Vagina (tissue), 2 donors: ENCODE data around the gene MEGF10. TPM values are rescaled to one million over a fixed set of nuclear protein-coding genes. Genes with fewer than 3 reads are reported as not detected.

ENCODE experiments used
- DNase-seq, 2 donors: peaks; one replicate each; pipeline ENCODE4 v3.0.0-alpha.2; 2017; ENCODE audit errors: extremely low spot score in 2 of 2
- H3K27ac ChIP-seq: fragments of 200-600 bp; sonication (generic); one replicate; pipeline ENCODE4 v1.5.1; 2019
- H3K27me3 ChIP-seq: fragments of 200-600 bp; sonication (generic); one replicate; pipeline ENCODE4 v1.5.1; 2019
- H3K36me3 ChIP-seq, 2 donors: fragments of 200-600 bp; sonication (generic); one replicate each; pipeline ENCODE4 v1.5.1; 2017 to 2019
- H3K4me1 ChIP-seq: fragments of 200-600 bp; sonication (generic); one replicate; pipeline ENCODE4 v1.5.1; 2019
- H3K4me3 ChIP-seq, 2 donors: fragments of 200-600 bp; sonication (generic); 1 replicate in 1 of 2; 2 replicates in 1 of 2; pipeline ENCODE4 v1.5.1; 2016 to 2019
- H3K9me3 ChIP-seq: fragments of 200-600 bp; sonication (generic); one replicate; pipeline ENCODE4 v1.5.1; 2019
- CTCF ChIP-seq, 3 experiments: fragments of 450-650 bp in 2 of 3; fragments of 200-600 bp in 1 of 3; sonication (generic) in 1 of 3; IDR thresholded peaks; one replicate each; pipeline ENCODE4 v1.5.1; 2017 to 2019; ENCODE audit warnings: antibody characterized with exemption in 3 of 3, mild to moderate bottlenecking in 2 of 3, moderate library complexity in 2 of 3
- POLR2A ChIP-seq, 2 donors: fragments of 450-650 bp; IDR thresholded peaks; one replicate each; pipeline ENCODE4 v1.6.1; 2017; ENCODE audit warnings: antibody characterized with exemption in 2 of 2, mild to moderate bottlenecking in 2 of 2, moderate library complexity in 2 of 2
- POLR2AphosphoS5 ChIP-seq, 2 donors: sonication (generic); formaldehyde crosslinking; IDR thresholded peaks; one replicate each; pipeline ENCODE4 v1.9.0; 2017; ENCODE audit warnings: antibody characterized with exemption in 2 of 2, mild to moderate bottlenecking in 2 of 2, low read depth in 1 of 2; ENCODE audit not compliant: insufficient read depth in 1 of 2
- intact Hi-C: fragments of 100-400 bp; cut with DNase I; formaldehyde crosslinking; loops from one replicate; pipeline ENCODE4 v1.15.1; 2023
- total RNA-seq: library from RNA; depleted of rRNA; stranded (reverse); fragments of >200 nt; gene quantifications from one replicate; pipeline ENCODE4 v1.2.3, GENCODE V29; 2016

MEGF10 gene
- total RNA-seq, 1 donor from 2014 or later, result 0.74 TPM

- DNase-seq, result no peak
- Histone ChIP-seq H3K27ac (no peak overlapping the region), H3K36me3 (no peaks in the 10 kb centered on the region), H3K4me1 (no peaks in the 10 kb centered on the region), H3K9me3 (no peaks in the 10 kb centered on the region), H3K27me3 (no peaks in the 10 kb centered on the region), H3K4me3 (no peak overlapping the region)
- TF ChIP-seq CTCF (IDR thresholded peaks at IDR 0.05), result no peak
- TF ChIP-seq POLR2AphosphoS5 (IDR thresholded peaks at IDR 0.05; ENCODE audit: insufficient read depth in 1 of 2, low read depth in 1 of 2), result no peak
- TF ChIP-seq POLR2A (IDR thresholded peaks at IDR 0.05), result no peak
- intact Hi-C loops, result no loop called here
Measured at GRCh38 chr5:127433526-127433925, 142.9 kb downstream of the MEGF10 start.

GRCh38 chr5:127434588-127434987 is 144.0 kb downstream of the MEGF10 start:
- intact Hi-C loops, result no loop called here
- Histone ChIP-seq H3K27ac (no peak overlapping the region), H3K9me3 (no peaks in the 10 kb centered on the region), H3K27me3 (no peaks in the 10 kb centered on the region), H3K4me3 (no peak overlapping the region), H3K4me1 (no peaks in the 10 kb centered on the region), H3K36me3 (no peaks in the 10 kb centered on the region)
- TF ChIP-seq CTCF (IDR thresholded peaks at IDR 0.05), result no peak
- TF ChIP-seq POLR2A (IDR thresholded peaks at IDR 0.05), result no peak
- TF ChIP-seq POLR2AphosphoS5 (IDR thresholded peaks at IDR 0.05; ENCODE audit: insufficient read depth in 1 of 2, low read depth in 1 of 2), result no peak
- DNase-seq, result no peak

GRCh38 chr5:127435821-127436220 is 145.2 kb downstream of the MEGF10 start:
- no peak for DNase-seq
- Histone ChIP-seq H3K27ac (no peak overlapping the region), H3K36me3 (no peaks in the 10 kb centered on the region), H3K4me1 (no peaks in the 10 kb centered on the region), H3K4me3 (no peak overlapping the region), H3K27me3 (no peaks in the 10 kb centered on the region), H3K9me3 (no peaks in the 10 kb centered on the region)
- intact Hi-C loops, result no loop called here
- TF ChIP-seq POLR2A (IDR thresholded peaks at IDR 0.05) (no peak), CTCF (IDR thresholded peaks at IDR 0.05) (no peak), POLR2AphosphoS5 (IDR thresholded peaks at IDR 0.05; ENCODE audit: insufficient read depth in 1 of 2, low read depth in 1 of 2) (no peak)

DNA sequence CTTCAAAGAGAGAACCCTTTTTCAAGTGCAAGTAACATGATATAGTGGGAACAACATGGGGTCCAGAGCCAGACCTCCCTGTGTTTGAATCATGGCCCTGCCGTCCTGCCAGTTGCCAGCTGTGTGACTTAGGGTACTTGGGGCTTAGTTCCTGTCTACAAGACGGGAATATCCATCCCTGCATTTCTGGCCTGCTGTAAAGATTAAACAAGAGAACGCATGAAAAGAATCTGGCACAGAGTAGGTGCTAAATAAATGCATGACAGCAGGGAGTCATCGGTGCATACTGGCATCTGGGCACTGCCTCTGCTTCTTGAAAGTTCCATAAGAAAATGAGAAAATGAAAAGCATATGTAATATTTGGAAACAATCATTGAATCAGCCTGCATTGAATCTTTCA is 149.0 kb downstream of the MEGF10 start:
- no peaks in the 10 kb centered on the region for H3K4me1 ChIP-seq
- no peak overlapping the region for H3K27ac ChIP-seq
- H3K36me3 ChIP-seq, result no peaks in the 10 kb centered on the region
- DNase-seq, result no peak
- H3K4me3 ChIP-seq, result no peak overlapping the region
- H3K27me3 ChIP-seq, result no peaks in the 10 kb centered on the region
- intact Hi-C loops, result no loop called here
- H3K9me3 ChIP-seq, result no peaks in the 10 kb centered on the region
- TF ChIP-seq POLR2A (IDR thresholded peaks at IDR 0.05) (no peak), CTCF (IDR thresholded peaks at IDR 0.05) (no peak), POLR2AphosphoS5 (IDR thresholded peaks at IDR 0.05; ENCODE audit: insufficient read depth in 1 of 2, low read depth in 1 of 2) (no peak)

DNA sequence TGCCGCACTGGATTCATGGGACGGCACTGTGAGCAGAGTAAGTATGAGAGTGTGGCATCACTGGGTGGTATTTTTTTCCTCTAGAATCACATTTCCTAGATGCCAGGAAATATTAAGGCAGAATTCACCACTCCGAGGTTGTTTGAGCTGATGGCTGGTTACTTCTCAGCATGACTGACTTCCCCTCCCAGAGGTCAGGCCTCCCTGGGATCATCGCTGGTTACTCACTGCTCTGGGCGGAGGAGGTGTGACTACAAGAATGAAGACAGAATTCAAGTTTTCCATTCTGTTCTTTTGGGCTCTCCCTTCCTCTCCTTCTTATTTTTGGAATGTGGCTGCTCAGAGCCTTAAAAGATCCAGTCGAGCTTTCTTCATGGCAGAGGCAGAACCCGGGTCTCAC is 150.2 kb downstream of the MEGF10 start:
- Histone ChIP-seq H3K27me3 (no peaks in the 10 kb centered on the region), H3K9me3 (no peaks in the 10 kb centered on the region), H3K27ac (no peak overlapping the region), H3K36me3 (no peaks in the 10 kb centered on the region), H3K4me1 (no peaks in the 10 kb centered on the region), H3K4me3 (no peak overlapping the region)
- intact Hi-C loops, result no loop called here
- TF ChIP-seq POLR2A (IDR thresholded peaks at IDR 0.05), result no peak
- TF ChIP-seq CTCF (IDR thresholded peaks at IDR 0.05), result no peak
- no peak for TF ChIP-seq POLR2AphosphoS5 (IDR thresholded peaks at IDR 0.05; ENCODE audit: insufficient read depth in 1 of 2, low read depth in 1 of 2)
- no peak for DNase-seq
